Measurements from ENCODE around the gene TMEM175. TPM values are rescaled to one million over a fixed set of nuclear protein-coding genes. Genes with fewer than 3 reads are reported as not detected.

Gene TMEM175
- total RNA-seq, 1 donor = 8.2 TPM

- no peak for TF ChIP-seq CTCF (IDR thresholded peaks at IDR 0.05; ENCODE audit: insufficient read depth, low read depth, low read length)
- DNase-seq (ENCODE audit: low read depth) = no peak
- H3K4me3 ChIP-seq (ENCODE audit: low read depth, low read length) = no peak overlapping the region
These were observed 50.0 kb downstream of the TMEM175 start for GRCh38 chr4:982291-982690.

DNA sequence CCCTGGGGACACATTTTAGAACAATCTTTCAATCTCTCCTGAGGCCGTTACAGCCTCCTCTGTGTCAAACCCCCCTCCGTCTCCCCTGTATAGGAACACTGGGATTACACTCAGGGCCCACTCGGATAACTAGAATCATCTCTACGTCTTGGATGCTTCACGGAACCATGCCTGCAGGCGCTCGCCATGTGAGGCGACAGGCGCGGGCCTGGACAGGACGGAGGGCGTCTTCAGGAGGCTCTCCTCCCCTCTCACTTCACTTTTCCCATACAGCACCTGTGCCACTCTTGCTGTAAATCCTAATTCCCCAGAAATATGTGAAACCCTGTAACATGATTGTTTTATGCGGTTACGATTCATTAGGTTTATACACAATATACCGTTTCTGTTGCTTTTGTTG lies 50.6 kb downstream of the TMEM175 start:
- no peak for DNase-seq (ENCODE audit: low read depth)
- no peak overlapping the region for H3K4me3 ChIP-seq (ENCODE audit: low read depth, low read length)
- no peak for TF ChIP-seq CTCF (IDR thresholded peaks at IDR 0.05; ENCODE audit: insufficient read depth, low read depth, low read length)

DNA sequence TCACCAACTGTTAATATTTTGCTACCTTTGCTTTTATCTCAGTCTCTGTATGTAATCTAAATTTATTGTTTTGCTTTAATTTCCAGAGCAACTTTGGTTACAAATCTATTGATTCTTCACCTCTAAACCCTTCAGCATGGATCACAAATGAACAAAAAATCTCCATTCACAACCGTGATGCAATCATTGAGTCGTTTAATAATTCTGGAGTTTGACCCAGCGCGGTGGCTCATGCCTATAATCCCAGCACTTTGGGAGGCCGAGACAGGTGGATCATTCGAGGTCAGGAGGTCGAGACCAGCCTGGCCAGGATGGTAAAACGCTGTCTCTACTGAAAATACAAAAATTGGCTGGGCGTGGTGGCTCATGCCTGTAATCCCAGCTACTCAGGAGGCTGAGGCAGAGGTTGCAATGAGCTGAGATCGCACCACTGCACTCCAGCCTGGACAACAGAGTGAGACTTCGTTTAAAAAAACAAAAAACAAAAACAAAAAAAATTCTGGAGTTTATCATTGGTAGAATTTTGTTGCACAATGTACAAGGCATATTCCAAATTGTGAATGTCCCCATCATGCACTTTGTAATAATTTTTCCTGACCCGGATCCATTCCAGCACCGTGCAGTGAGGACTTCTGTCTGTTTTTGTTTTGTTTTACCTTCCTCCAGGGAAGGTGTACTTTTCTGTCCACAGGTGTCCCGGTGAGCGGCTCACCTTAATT lies 52.2 kb downstream of the TMEM175 start:
- peak overlapping the region; percentile 26 for H3K4me3 ChIP-seq (ENCODE audit: low read depth, low read length)
- no peak for DNase-seq (ENCODE audit: low read depth)
- no peak for TF ChIP-seq CTCF (IDR thresholded peaks at IDR 0.05; ENCODE audit: insufficient read depth, low read depth, low read length)

GRCh38 chr4:985123-985830 lies 53.0 kb downstream of the TMEM175 start:
- peak; percentile 6 for TF ChIP-seq CTCF (IDR thresholded peaks at IDR 0.05; ENCODE audit: insufficient read depth, low read depth, low read length)
- peak; percentile 35 for DNase-seq (ENCODE audit: low read depth)
- H3K4me3 ChIP-seq (ENCODE audit: low read depth, low read length) = peak overlapping the region; percentile 26

- H3K4me3 ChIP-seq (ENCODE audit: low read depth, low read length) = peak overlapping the region; percentile 75
These were observed 54.2 kb downstream of the TMEM175 start for GRCh38 chr4:986428-986878.

More at GRCh38 chr4:986428-986878, 54.2 kb downstream of the TMEM175 start:
- TF ChIP-seq CTCF (IDR thresholded peaks at IDR 0.05; ENCODE audit: insufficient read depth, low read depth, low read length) = no peak
- DNase-seq (ENCODE audit: low read depth) = no peak

All from fibroblast of villous mesenchyme (primary cell).